ENCODE measurements around the gene EGFL6.

GRCh38 chrX:13540602-13541001 is 28.8 kb upstream of the EGFL6 start:
- TF ChIP-seq ZNF302 (tag by site-specific recombination; IDR thresholded peaks at IDR 0.05; ENCODE audit: low read depth), result no peak
- TF ChIP-seq, protein P1, sequence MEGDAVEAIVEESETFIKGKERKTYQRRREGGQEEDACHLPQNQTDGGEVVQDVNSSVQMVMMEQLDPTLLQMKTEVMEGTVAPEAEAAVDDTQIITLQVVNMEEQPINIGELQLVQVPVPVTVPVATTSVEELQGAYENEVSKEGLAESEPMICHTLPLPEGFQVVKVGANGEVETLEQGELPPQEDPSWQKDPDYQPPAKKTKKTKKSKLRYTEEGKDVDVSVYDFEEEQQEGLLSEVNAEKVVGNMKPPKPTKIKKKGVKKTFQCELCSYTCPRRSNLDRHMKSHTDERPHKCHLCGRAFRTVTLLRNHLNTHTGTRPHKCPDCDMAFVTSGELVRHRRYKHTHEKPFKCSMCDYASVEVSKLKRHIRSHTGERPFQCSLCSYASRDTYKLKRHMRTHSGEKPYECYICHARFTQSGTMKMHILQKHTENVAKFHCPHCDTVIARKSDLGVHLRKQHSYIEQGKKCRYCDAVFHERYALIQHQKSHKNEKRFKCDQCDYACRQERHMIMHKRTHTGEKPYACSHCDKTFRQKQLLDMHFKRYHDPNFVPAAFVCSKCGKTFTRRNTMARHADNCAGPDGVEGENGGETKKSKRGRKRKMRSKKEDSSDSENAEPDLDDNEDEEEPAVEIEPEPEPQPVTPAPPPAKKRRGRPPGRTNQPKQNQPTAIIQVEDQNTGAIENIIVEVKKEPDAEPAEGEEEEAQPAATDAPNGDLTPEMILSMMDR (tag by site-specific recombination; IDR thresholded peaks at IDR 0.05), result no peak
- TF ChIP-seq ZNF37A (tag by site-specific recombination; IDR thresholded peaks at IDR 0.05), result no peak
- TF ChIP-seq FEZF1 (tag by site-specific recombination; IDR thresholded peaks at IDR 0.05), result no peak
- no peak for TF ChIP-seq YY1 (tag by site-specific recombination; IDR thresholded peaks at IDR 0.05)
- no peak for TF ChIP-seq ZNF654 (tag by site-specific recombination; IDR thresholded peaks at IDR 0.05; ENCODE audit: low read depth)
